ENCODE results near the gene LMAN2L.

Gene LMAN2L

GRCh38 chr2:96783388-96783787 lies 43.5 kb upstream of the LMAN2L start:
- Histone ChIP-seq H3K9ac (no peak overlapping the region), H2AFZ (ENCODE audit: low read depth) (no peak overlapping the region), H3K36me3 (ENCODE audit: insufficient read depth) (no peaks in the 10 kb centered on the region), H3K4me2 (no peak overlapping the region), H3K27me3 (ENCODE audit: insufficient read depth, low read depth) (no peaks in the 10 kb centered on the region), H3K27ac (no peak overlapping the region), H4K20me1 (ENCODE audit: insufficient read depth) (no peaks in the 10 kb centered on the region), H3K4me3 (IDR thresholded peaks at IDR 0.05; ENCODE audit: insufficient read depth, low read depth, low read length) (no peak overlapping the region), H3K4me1 (ENCODE audit: low read depth, poor library complexity, severe bottlenecking) (no peaks in the 10 kb centered on the region), H3K79me2 (ENCODE audit: insufficient read depth, low read depth) (no peaks in the 10 kb centered on the region)
- TF ChIP-seq CTCF (conservative IDR thresholded peaks at IDR 0.05; ENCODE audit: low read depth, low read length): no peak

GRCh38 chr2:96775160-96775559 lies 35.3 kb upstream of the LMAN2L start:
- Histone ChIP-seq H3K27me3 (ENCODE audit: insufficient read depth, low read depth) (no peaks in the 10 kb centered on the region), H3K4me2 (no peak overlapping the region)

DNA sequence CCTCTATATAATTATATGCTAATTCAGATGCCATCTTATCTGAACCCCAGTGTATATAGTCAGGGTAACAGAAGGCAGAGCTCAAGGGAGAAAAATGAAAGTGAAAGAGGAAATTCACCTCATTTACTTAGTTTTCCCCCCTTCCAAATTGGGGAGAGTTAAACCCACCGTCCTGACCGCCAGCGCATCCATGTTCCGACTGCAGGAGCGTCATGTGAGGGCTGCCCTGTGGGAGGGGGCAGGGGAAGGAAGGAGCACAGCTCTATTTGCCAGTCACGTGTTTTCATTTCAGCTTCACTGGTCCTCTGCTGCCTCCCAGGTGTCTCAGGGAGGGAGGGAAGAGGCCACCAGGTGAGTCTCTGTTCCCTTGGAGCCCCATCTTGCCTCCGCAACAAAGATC lies 34.1 kb upstream of the LMAN2L start:
- H3K79me2 ChIP-seq (ENCODE audit: insufficient read depth, low read depth): peaks cover 6% of the 10 kb centered on the region; the same call in 1 of the 2 replicates
- TF ChIP-seq CTCF (conservative IDR thresholded peaks at IDR 0.05; ENCODE audit: low read depth, low read length): no peak
- H4K20me1 ChIP-seq (ENCODE audit: insufficient read depth): no peaks in the 10 kb centered on the region
- H3K9ac ChIP-seq: no peak overlapping the region
- H3K4me3 ChIP-seq (IDR thresholded peaks at IDR 0.05; ENCODE audit: insufficient read depth, low read depth, low read length): no peak overlapping the region
- no peaks in the 10 kb centered on the region for H3K36me3 ChIP-seq (ENCODE audit: insufficient read depth)
- H3K27me3 ChIP-seq (ENCODE audit: insufficient read depth, low read depth): no peaks in the 10 kb centered on the region
- peaks cover 13% of the 10 kb centered on the region for H3K4me1 ChIP-seq (ENCODE audit: low read depth, poor library complexity, severe bottlenecking)
- no peak overlapping the region for H3K4me2 ChIP-seq
- H3K27ac ChIP-seq: no peak overlapping the region
- H2AFZ ChIP-seq (ENCODE audit: low read depth): no peak overlapping the region

More at GRCh38 chr2:96775160-96775559, 35.3 kb upstream of the LMAN2L start:
- Histone ChIP-seq H3K36me3 (ENCODE audit: insufficient read depth) (no peaks in the 10 kb centered on the region), H4K20me1 (ENCODE audit: insufficient read depth) (no peaks in the 10 kb centered on the region), H3K9ac (no peak overlapping the region), H3K27ac (no peak overlapping the region), H3K79me2 (ENCODE audit: insufficient read depth, low read depth) (peaks cover 6% of the 10 kb centered on the region; the same call in 1 of the 2 replicates), H2AFZ (ENCODE audit: low read depth) (no peak overlapping the region), H3K4me3 (IDR thresholded peaks at IDR 0.05; ENCODE audit: insufficient read depth, low read depth, low read length) (no peak overlapping the region), H3K4me1 (ENCODE audit: low read depth, poor library complexity, severe bottlenecking) (peaks cover 13% of the 10 kb centered on the region)
- no peak for TF ChIP-seq CTCF (conservative IDR thresholded peaks at IDR 0.05; ENCODE audit: low read depth, low read length)

- Histone ChIP-seq H4K20me1 (ENCODE audit: insufficient read depth) (no peaks in the 10 kb centered on the region), H3K79me2 (ENCODE audit: insufficient read depth, low read depth) (peaks cover 11% of the 10 kb centered on the region; the same call in 1 of the 2 replicates), H3K9ac (no peak overlapping the region), H3K36me3 (ENCODE audit: insufficient read depth) (no peaks in the 10 kb centered on the region), H3K4me1 (ENCODE audit: low read depth, poor library complexity, severe bottlenecking) (peaks cover 13% of the 10 kb centered on the region), H3K4me3 (IDR thresholded peaks at IDR 0.05; ENCODE audit: insufficient read depth, low read depth, low read length) (no peak overlapping the region), H2AFZ (ENCODE audit: low read depth) (no peak overlapping the region), H3K4me2 (no peak overlapping the region; the same call in 1 of the 2 replicates), H3K27ac (no peak overlapping the region), H3K27me3 (ENCODE audit: insufficient read depth, low read depth) (no peaks in the 10 kb centered on the region)
- no peak for TF ChIP-seq CTCF (conservative IDR thresholded peaks at IDR 0.05; ENCODE audit: low read depth, low read length)
Measured at GRCh38 chr2:96772903-96773671, 33.2 kb upstream of the LMAN2L start.

Measured in KMS-11 (cell line).